ENCODE data around the gene PTCHD1.

GRCh38 chrX:23374291-23374690, 39.6 kb downstream of the PTCHD1 start:
- no peak for TF ChIP-seq CTCF (IDR thresholded peaks at IDR 0.05)
- no peak for TF ChIP-seq POLR2A (IDR thresholded peaks at IDR 0.05)

Measured in testis (tissue), 2 donors.